ENCODE measurements around the gene GSTA5.
"Not testable (repeated sequence)": the region's sequence is repeated elsewhere in the genome, so short reads cannot be mapped to it uniquely, and the experiment has no call there.

DNA sequence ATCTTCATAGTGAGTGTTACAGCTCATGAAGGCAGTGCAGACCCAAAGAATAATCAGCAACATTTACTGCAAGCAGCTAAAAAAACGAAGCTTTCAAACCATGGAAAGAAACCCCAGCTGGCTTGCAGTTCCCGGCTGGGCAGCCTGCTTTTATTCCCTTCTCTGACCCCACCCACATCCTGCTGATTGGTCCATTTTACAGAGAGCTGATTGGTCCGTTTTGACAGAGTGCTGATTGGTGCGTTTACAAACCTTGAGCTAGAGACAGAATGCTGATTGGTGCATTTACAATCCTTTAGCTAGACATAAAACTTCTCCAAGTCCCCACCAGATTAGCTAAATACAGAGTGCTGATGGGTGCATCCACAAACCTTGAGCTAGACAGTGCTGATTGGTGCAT lies 12.0 kb downstream of the GSTA5 start:
- TF ChIP-seq, protein P1, sequence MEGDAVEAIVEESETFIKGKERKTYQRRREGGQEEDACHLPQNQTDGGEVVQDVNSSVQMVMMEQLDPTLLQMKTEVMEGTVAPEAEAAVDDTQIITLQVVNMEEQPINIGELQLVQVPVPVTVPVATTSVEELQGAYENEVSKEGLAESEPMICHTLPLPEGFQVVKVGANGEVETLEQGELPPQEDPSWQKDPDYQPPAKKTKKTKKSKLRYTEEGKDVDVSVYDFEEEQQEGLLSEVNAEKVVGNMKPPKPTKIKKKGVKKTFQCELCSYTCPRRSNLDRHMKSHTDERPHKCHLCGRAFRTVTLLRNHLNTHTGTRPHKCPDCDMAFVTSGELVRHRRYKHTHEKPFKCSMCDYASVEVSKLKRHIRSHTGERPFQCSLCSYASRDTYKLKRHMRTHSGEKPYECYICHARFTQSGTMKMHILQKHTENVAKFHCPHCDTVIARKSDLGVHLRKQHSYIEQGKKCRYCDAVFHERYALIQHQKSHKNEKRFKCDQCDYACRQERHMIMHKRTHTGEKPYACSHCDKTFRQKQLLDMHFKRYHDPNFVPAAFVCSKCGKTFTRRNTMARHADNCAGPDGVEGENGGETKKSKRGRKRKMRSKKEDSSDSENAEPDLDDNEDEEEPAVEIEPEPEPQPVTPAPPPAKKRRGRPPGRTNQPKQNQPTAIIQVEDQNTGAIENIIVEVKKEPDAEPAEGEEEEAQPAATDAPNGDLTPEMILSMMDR (IDR thresholded peaks at IDR 0.05) = not testable (repeated sequence)
- TF ChIP-seq ZNF232 (CRISPR knock-in tag; IDR thresholded peaks at IDR 0.05); CREM (CRISPR knock-in tag; IDR thresholded peaks at IDR 0.05); NR2C2 (CRISPR knock-in tag; IDR thresholded peaks at IDR 0.05); TP53 (CRISPR knock-in tag; IDR thresholded peaks at IDR 0.05); ZBTB21 (CRISPR knock-in tag; IDR thresholded peaks at IDR 0.05; ENCODE audit: borderline replicate concordance); GABPB1 (CRISPR knock-in tag; IDR thresholded peaks at IDR 0.05); NFATC4 (CRISPR knock-in tag; IDR thresholded peaks at IDR 0.05): not testable (repeated sequence)
- TF ChIP-seq, protein P2, sequence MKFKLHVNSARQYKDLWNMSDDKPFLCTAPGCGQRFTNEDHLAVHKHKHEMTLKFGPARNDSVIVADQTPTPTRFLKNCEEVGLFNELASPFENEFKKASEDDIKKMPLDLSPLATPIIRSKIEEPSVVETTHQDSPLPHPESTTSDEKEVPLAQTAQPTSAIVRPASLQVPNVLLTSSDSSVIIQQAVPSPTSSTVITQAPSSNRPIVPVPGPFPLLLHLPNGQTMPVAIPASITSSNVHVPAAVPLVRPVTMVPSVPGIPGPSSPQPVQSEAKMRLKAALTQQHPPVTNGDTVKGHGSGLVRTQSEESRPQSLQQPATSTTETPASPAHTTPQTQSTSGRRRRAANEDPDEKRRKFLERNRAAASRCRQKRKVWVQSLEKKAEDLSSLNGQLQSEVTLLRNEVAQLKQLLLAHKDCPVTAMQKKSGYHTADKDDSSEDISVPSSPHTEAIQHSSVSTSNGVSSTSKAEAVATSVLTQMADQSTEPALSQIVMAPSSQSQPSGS (CRISPR knock-in tag; IDR thresholded peaks at IDR 0.05; ENCODE audit: borderline replicate concordance, low read depth) = not testable (repeated sequence)
- TF ChIP-seq, protein P3, sequence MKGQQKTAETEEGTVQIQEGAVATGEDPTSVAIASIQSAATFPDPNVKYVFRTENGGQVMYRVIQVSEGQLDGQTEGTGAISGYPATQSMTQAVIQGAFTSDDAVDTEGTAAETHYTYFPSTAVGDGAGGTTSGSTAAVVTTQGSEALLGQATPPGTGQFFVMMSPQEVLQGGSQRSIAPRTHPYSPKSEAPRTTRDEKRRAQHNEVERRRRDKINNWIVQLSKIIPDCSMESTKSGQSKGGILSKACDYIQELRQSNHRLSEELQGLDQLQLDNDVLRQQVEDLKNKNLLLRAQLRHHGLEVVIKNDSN (CRISPR knock-in tag; IDR thresholded peaks at IDR 0.05) = not testable (repeated sequence)
- TF ChIP-seq, protein P4, sequence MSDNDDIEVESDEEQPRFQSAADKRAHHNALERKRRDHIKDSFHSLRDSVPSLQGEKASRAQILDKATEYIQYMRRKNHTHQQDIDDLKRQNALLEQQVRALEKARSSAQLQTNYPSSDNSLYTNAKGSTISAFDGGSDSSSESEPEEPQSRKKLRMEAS (CRISPR knock-in tag; IDR thresholded peaks at IDR 0.05) = not testable (repeated sequence)
- TF ChIP-seq, protein P5, sequence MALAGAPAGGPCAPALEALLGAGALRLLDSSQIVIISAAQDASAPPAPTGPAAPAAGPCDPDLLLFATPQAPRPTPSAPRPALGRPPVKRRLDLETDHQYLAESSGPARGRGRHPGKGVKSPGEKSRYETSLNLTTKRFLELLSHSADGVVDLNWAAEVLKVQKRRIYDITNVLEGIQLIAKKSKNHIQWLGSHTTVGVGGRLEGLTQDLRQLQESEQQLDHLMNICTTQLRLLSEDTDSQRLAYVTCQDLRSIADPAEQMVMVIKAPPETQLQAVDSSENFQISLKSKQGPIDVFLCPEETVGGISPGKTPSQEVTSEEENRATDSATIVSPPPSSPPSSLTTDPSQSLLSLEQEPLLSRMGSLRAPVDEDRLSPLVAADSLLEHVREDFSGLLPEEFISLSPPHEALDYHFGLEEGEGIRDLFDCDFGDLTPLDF (CRISPR knock-in tag; IDR thresholded peaks at IDR 0.05) = not testable (repeated sequence)
- TF ChIP-seq, protein P6, sequence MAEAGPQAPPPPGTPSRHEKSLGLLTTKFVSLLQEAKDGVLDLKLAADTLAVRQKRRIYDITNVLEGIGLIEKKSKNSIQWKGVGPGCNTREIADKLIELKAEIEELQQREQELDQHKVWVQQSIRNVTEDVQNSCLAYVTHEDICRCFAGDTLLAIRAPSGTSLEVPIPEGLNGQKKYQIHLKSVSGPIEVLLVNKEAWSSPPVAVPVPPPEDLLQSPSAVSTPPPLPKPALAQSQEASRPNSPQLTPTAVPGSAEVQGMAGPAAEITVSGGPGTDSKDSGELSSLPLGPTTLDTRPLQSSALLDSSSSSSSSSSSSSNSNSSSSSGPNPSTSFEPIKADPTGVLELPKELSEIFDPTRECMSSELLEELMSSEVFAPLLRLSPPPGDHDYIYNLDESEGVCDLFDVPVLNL (CRISPR knock-in tag; IDR thresholded peaks at IDR 0.05; ENCODE audit: borderline replicate concordance, low read depth) = not testable (repeated sequence)

Measured in WTC11 (cell line).